H9 (cell line): ENCODE results near the gene UTP4. TPM values are rescaled to one million over a fixed set of nuclear protein-coding genes. Genes with fewer than 3 reads are reported as not detected.

ENCODE experiments used
- DNase-seq: peaks from one replicate; pipeline ENCODE4 v3.0.0-alpha.2; 2017
- H2AFZ ChIP-seq: one replicate; pipeline ENCODE4 v1.6.1; 2013; ENCODE audit warnings: mild to moderate bottlenecking, low read length, control low read depth, moderate library complexity
- H2AK5ac ChIP-seq: 2 replicates; pipeline ENCODE4 v1.6.1; 2013; ENCODE audit warnings: low read length, control low read depth, mixed read lengths; ENCODE audit not compliant: insufficient read length
- H2BK120ac ChIP-seq: one replicate; pipeline ENCODE4 v1.6.1; 2013; ENCODE audit warnings: low read depth, mild to moderate bottlenecking, low read length, control low read depth, inconsistent platforms; ENCODE audit not compliant: poor library complexity, severe bottlenecking
- H2BK12ac ChIP-seq: 2 replicates; pipeline ENCODE4 v1.6.1; 2013; ENCODE audit warnings: low read length, control low read depth, mixed read lengths, low read depth; ENCODE audit not compliant: insufficient read length
- H2BK15ac ChIP-seq: 2 replicates; pipeline ENCODE4 v1.6.1; 2013; ENCODE audit warnings: low read depth, low read length, control low read depth
- H2BK20ac ChIP-seq: one replicate; pipeline ENCODE4 v1.6.1; 2013; ENCODE audit warnings: low read depth, mild to moderate bottlenecking, low read length, control low read depth, inconsistent platforms; ENCODE audit not compliant: poor library complexity, severe bottlenecking
- H2BK5ac ChIP-seq: 2 replicates; pipeline ENCODE4 v1.6.1; 2013; ENCODE audit warnings: low read length, control low read depth, mixed read lengths; ENCODE audit not compliant: insufficient read length
- H3K14ac ChIP-seq: 2 replicates; pipeline ENCODE4 v1.6.1; 2013; ENCODE audit warnings: low read length, control low read depth; ENCODE audit not compliant: insufficient read depth
- H3K18ac ChIP-seq: 2 replicates; pipeline ENCODE4 v1.6.1; 2013; ENCODE audit warnings: low read depth, mild to moderate bottlenecking, mixed read lengths, low read length, control low read depth; ENCODE audit not compliant: insufficient read length
- H3K23ac ChIP-seq: 2 replicates; pipeline ENCODE4 v1.6.1; 2013; ENCODE audit warnings: low read length, control low read depth, mixed read lengths, low read depth; ENCODE audit not compliant: insufficient read length
- H3K23me2 ChIP-seq: 2 replicates; pipeline ENCODE4 v1.6.1; 2013; ENCODE audit warnings: low read depth, mild to moderate bottlenecking, mixed read lengths, low read length, control low read depth; ENCODE audit not compliant: insufficient read length, poor library complexity, severe bottlenecking
- H3K27ac ChIP-seq: 2 replicates; pipeline ENCODE4 v1.5.1; 2013; ENCODE audit warnings: low read length, control low read depth, mixed read lengths, low read depth; ENCODE audit not compliant: insufficient read length
- H3K27me3 ChIP-seq: 2 replicates; pipeline ENCODE4 v1.6.1; 2013; ENCODE audit warnings: low read length, control low read depth, inconsistent platforms; ENCODE audit not compliant: insufficient read depth
- H3K4ac ChIP-seq: 2 replicates; pipeline ENCODE4 v1.6.1; 2013; ENCODE audit warnings: low read depth, mild to moderate bottlenecking, control low read depth, inconsistent platforms, low read length, moderate library complexity
- H3K4me1 ChIP-seq: 2 replicates; pipeline ENCODE4 v1.6.1; 2013; ENCODE audit warnings: low read length, control low read depth, inconsistent platforms; ENCODE audit not compliant: insufficient read depth
- H3K4me2 ChIP-seq: 2 replicates; pipeline ENCODE4 v1.6.1; 2013; ENCODE audit warnings: low read length, control low read depth, mixed read lengths; ENCODE audit not compliant: insufficient read length, insufficient read depth
- H3K56ac ChIP-seq: 2 replicates; pipeline ENCODE4 v1.6.1; 2013; ENCODE audit warnings: low read depth, mild to moderate bottlenecking, mixed read lengths, low read length, control low read depth; ENCODE audit not compliant: insufficient read length
- H3K79me1 ChIP-seq: 2 replicates; pipeline ENCODE4 v1.6.1; 2013; ENCODE audit warnings: low read depth, mild to moderate bottlenecking, moderate library complexity, low read length, control low read depth, inconsistent platforms; ENCODE audit not compliant: insufficient read depth, poor library complexity, severe bottlenecking
- H3K79me2 ChIP-seq: 2 replicates; pipeline ENCODE4 v1.6.1; 2013; ENCODE audit warnings: low read length, control low read depth, inconsistent platforms; ENCODE audit not compliant: insufficient read depth
- H3K9ac ChIP-seq: 2 replicates; pipeline ENCODE4 v1.6.1; 2013; ENCODE audit warnings: low read length, control low read depth, mixed read lengths; ENCODE audit not compliant: insufficient read length; ENCODE audit errors: extremely low read depth
- H3K9me3 ChIP-seq: one replicate; pipeline ENCODE4 v1.6.1; 2013; ENCODE audit warnings: low read depth, low read length, inconsistent platforms; ENCODE audit not compliant: control insufficient read depth
- H3T11ph ChIP-seq: one replicate; pipeline ENCODE4 v1.6.1; 2013; ENCODE audit warnings: mild to moderate bottlenecking, low read length, control low read depth, inconsistent platforms
- H4K20me1 ChIP-seq: one replicate; pipeline ENCODE4 v1.6.1; 2013; ENCODE audit not compliant: control insufficient read depth, insufficient read length, insufficient read depth
- H4K5ac ChIP-seq: 2 replicates; pipeline ENCODE4 v1.6.1; 2013; ENCODE audit warnings: low read depth, mild to moderate bottlenecking, mixed read lengths, low read length, control low read depth; ENCODE audit not compliant: insufficient read length
- H4K8ac ChIP-seq: replicated peaks from 2 replicates; pipeline ENCODE4 v1.6.1; 2013; ENCODE audit warnings: low read length, control low read depth, mixed read lengths, low read depth; ENCODE audit not compliant: insufficient read length
- H4K91ac ChIP-seq: 2 replicates; pipeline ENCODE4 v1.6.1; 2013; ENCODE audit warnings: low read depth, mild to moderate bottlenecking, moderate library complexity, mixed read lengths, low read length, control low read depth; ENCODE audit not compliant: insufficient read length
- H3K27ac Mint-ChIP-seq, 3 experiments: 2 replicates in 2 of 3; 3 replicates in 1 of 3; pipeline ENCODE4 v1.8.0; 2020 to 2021; ENCODE audit warnings: mixed read lengths in 3 of 3, mild to moderate bottlenecking in 1 of 3, moderate library complexity in 1 of 3
- H3K27me3 Mint-ChIP-seq: 2 replicates; pipeline ENCODE4 v1.8.0; 2021; ENCODE audit warnings: low read depth, mild to moderate bottlenecking, moderate library complexity, mixed read lengths
- H3K36me3 Mint-ChIP-seq, 3 experiments: 2 replicates in 2 of 3; 3 replicates in 1 of 3; pipeline ENCODE4 v1.8.0; 2020 to 2021; ENCODE audit warnings: low read depth in 3 of 3, mixed read lengths in 3 of 3; ENCODE audit not compliant: insufficient read depth in 1 of 3
- H3K4me1 Mint-ChIP-seq, 2 experiments: 2 replicates each; pipeline ENCODE4 v1.8.0; 2020; ENCODE audit warnings: mixed read lengths in 2 of 2
- H3K4me3 Mint-ChIP-seq, 2 experiments: 2 replicates in 1 of 2; 3 replicates in 1 of 2; pipeline ENCODE4 v1.8.0; 2020 to 2021; ENCODE audit warnings: mild to moderate bottlenecking in 2 of 2, mixed read lengths in 2 of 2, moderate library complexity in 1 of 2
- H3K9me3 Mint-ChIP-seq, 2 experiments: 2 replicates in 1 of 2; 3 replicates in 1 of 2; pipeline ENCODE4 v1.8.0; 2020; ENCODE audit warnings: mild to moderate bottlenecking in 2 of 2, mixed read lengths in 2 of 2, moderate library complexity in 1 of 2
- CTCF ChIP-seq: fragments of 200-600 bp; sonication (generic); conservative IDR thresholded peaks from 3 replicates; pipeline ENCODE4 v1.8.0; 2021; ENCODE audit warnings: antibody characterized with exemption, mild to moderate bottlenecking
- WGBS: extraction: QIAGEN DNeasy Blood & Tissue Kit; methylation state at CpG from one replicate; pipeline ENCODE4 v1.1.7; 2013; ENCODE audit warnings: missing lambda C conversion rate, low lambda C conversion rate, mixed read lengths; ENCODE audit not compliant: insufficient read length; ENCODE audit errors: extremely low coverage; 5-methylcytosine and 5-hydroxymethylcytosine counted together
- total RNA-seq: library from RNA; stranded (reverse); gene quantifications from 2 replicates; pipeline ENCODE4 v1.2.1, GENCODE V29; 2021

UTP4 gene
- total RNA-seq, 1 experiment from 2014 or later, result 94.0 TPM

GRCh38 chr16:69088684-69089083 is 43.8 kb upstream of the UTP4 start:
- no peak for TF ChIP-seq CTCF
- H3K9me3 ChIP-seq, result no peaks in the 10 kb centered on the region
- no peak for DNase-seq
- no peak overlapping the region for H3K23ac ChIP-seq
- H4K20me1 ChIP-seq, result no peaks in the 10 kb centered on the region
- no peak overlapping the region for H2AFZ ChIP-seq
- H3K56ac ChIP-seq, result no peak overlapping the region
- H4K91ac ChIP-seq, result no peak overlapping the region
- H4K8ac ChIP-seq, result no peak overlapping the region
- no peak overlapping the region for H3K18ac ChIP-seq
- no peak overlapping the region for H3K4ac ChIP-seq
- Mint-ChIP-seq H3K4me3 (no peak overlapping the region), H3K27me3 (no peaks in the 10 kb centered on the region; the same call in 1 of the 2 replicates), H3K9me3 (no peaks in the 10 kb centered on the region), H3K4me1 (peaks cover 36 to 39% of the 10 kb centered on the region in 2 experiments), H3K36me3 (peaks cover 0 to 5% (median 2%) of the 10 kb centered on the region in 3 experiments; a peak in 3 of 7 replicates), H3K27ac (peak overlapping the region in 1 of 3 experiments; percentile 50; a peak in 1 of 7 replicates)
- H2BK5ac ChIP-seq, result no peak overlapping the region
- H2BK120ac ChIP-seq, result no peak overlapping the region
- no peak overlapping the region for H2BK12ac ChIP-seq
- H2AK5ac ChIP-seq, result no peak overlapping the region
- no peaks in the 10 kb centered on the region for H3K79me2 ChIP-seq
- no peak overlapping the region for H2BK15ac ChIP-seq
- H3K4me1 ChIP-seq, result peaks cover 16% of the 10 kb centered on the region; the same call in 1 of the 2 replicates
- no peak overlapping the region for H3K4me2 ChIP-seq
- H2BK20ac ChIP-seq, result no peak overlapping the region
- H3K14ac ChIP-seq, result no peak overlapping the region
- H3K27ac ChIP-seq, result no peak overlapping the region
- no peaks in the 10 kb centered on the region for H3K27me3 ChIP-seq
- no peak overlapping the region for H4K5ac ChIP-seq
- no peak overlapping the region for H3T11ph ChIP-seq
- H3K23me2 ChIP-seq, result no peaks in the 10 kb centered on the region
- WGBS, result no CpG with 5 or more reads among the region's 4 CpGs
- no peak overlapping the region for H3K9ac ChIP-seq
- H3K79me1 ChIP-seq, result no peaks in the 10 kb centered on the region
